GM23338 (cell line): ENCODE measurements around the gene NCR3LG1. TPM values are rescaled to one million over a fixed set of nuclear protein-coding genes. Genes with fewer than 3 reads are reported as not detected.

ENCODE experiments used
- ATAC-seq: fragments of 200-7000 bp; cut with Tn5 transposase; 3 replicates; pipeline ENCODE4 v1.9.1; 2020
- DNase-seq: peaks from one replicate; pipeline ENCODE4 v3.0.0-alpha.2; 2015; ENCODE audit warnings: low spot score
- H2AFZ ChIP-seq: fragments of 200-600 bp; sonication (generic); 2 replicates; pipeline ENCODE4 v1.8.0; 2016; ENCODE audit warnings: antibody characterized with exemption, mild to moderate bottlenecking, moderate library complexity
- H3F3A ChIP-seq: fragments of 200-600 bp; sonication (generic); replicated peaks from 2 replicates; pipeline ENCODE4 v1.8.0; 2017; ENCODE audit warnings: antibody characterized with exemption, mixed run types, low read depth
- H3K27ac ChIP-seq: fragments of 200-600 bp; sonication (generic); 2 replicates; pipeline ENCODE4 v1.6.1; 2016; ENCODE audit warnings: low read depth
- H3K27me3 ChIP-seq: fragments of 200-600 bp; sonication (generic); 2 replicates; pipeline ENCODE4 v1.8.0; 2016; ENCODE audit warnings: mild to moderate bottlenecking, mixed run types, moderate library complexity; ENCODE audit not compliant: insufficient read depth
- H3K36me3 ChIP-seq: fragments of 200-600 bp; sonication (generic); 2 replicates; pipeline ENCODE4 v1.8.0; 2016; ENCODE audit warnings: mild to moderate bottlenecking; ENCODE audit not compliant: insufficient read depth
- H3K4me1 ChIP-seq: fragments of 200-600 bp; sonication (generic); 2 replicates; pipeline ENCODE4 v1.8.0; 2016; ENCODE audit warnings: mild to moderate bottlenecking, moderate library complexity; ENCODE audit not compliant: insufficient read depth
- H3K4me2 ChIP-seq: fragments of 200-600 bp; sonication (generic); 2 replicates; pipeline ENCODE4 v1.7.1; 2017; ENCODE audit warnings: mixed run types
- H3K4me3 ChIP-seq: fragments of 200-600 bp; sonication (generic); 2 replicates; pipeline ENCODE4 v1.6.1; 2016; ENCODE audit warnings: mixed run types
- H3K79me2 ChIP-seq: fragments of 200-600 bp; sonication (generic); replicated peaks from 2 replicates; pipeline ENCODE4 v1.8.0; 2017; ENCODE audit warnings: mild to moderate bottlenecking; ENCODE audit not compliant: insufficient read depth
- H3K9me2 ChIP-seq: fragments of 200-600 bp; sonication (generic); 2 replicates; pipeline ENCODE4 v1.8.0; 2017; ENCODE audit not compliant: insufficient read depth
- H4K20me1 ChIP-seq: fragments of 200-600 bp; sonication (generic); replicated peaks from 2 replicates; pipeline ENCODE4 v1.8.0; 2017; ENCODE audit warnings: mild to moderate bottlenecking; ENCODE audit not compliant: insufficient read depth
- H3K27ac Mint-ChIP-seq: 2 replicates; pipeline ENCODE4 v1.8.0; 2020; ENCODE audit warnings: inconsistent platforms, mild to moderate bottlenecking, moderate library complexity, mixed read lengths
- H3K27me3 Mint-ChIP-seq: 3 replicates; pipeline ENCODE4 v1.8.0; 2022; ENCODE audit warnings: low read depth, mild to moderate bottlenecking, moderate library complexity, mixed read lengths, inconsistent platforms; ENCODE audit not compliant: insufficient read depth, poor library complexity
- H3K36me3 Mint-ChIP-seq: 3 replicates; pipeline ENCODE4 v1.8.0; 2021; ENCODE audit warnings: low read depth, mild to moderate bottlenecking, inconsistent platforms, moderate library complexity, mixed read lengths
- H3K4me1 Mint-ChIP-seq: 3 replicates; pipeline ENCODE4 v1.8.0; 2020; ENCODE audit warnings: mild to moderate bottlenecking, inconsistent platforms, mixed read lengths
- H3K4me3 Mint-ChIP-seq: 3 replicates; pipeline ENCODE4 v1.8.0; 2021; ENCODE audit warnings: moderate library complexity, mild to moderate bottlenecking, inconsistent platforms, mixed read lengths
- H3K9me3 Mint-ChIP-seq: 3 replicates; pipeline ENCODE4 v1.8.0; 2020; ENCODE audit warnings: moderate library complexity, mild to moderate bottlenecking, inconsistent platforms, mixed read lengths
- CREB1 ChIP-seq: fragments of 250-450 bp; sonication (Bioruptor Pico); IDR thresholded peaks from 2 replicates; pipeline ENCODE4 v1.5.0; 2020; ENCODE audit warnings: low read depth, mild to moderate bottlenecking, moderate library complexity
- CTCF ChIP-seq, 2 experiments: fragments of 200-600 bp in 1 of 2; sonication (generic) in 1 of 2; conservative IDR thresholded peaks; 2 replicates each; pipeline versions ENCODE4 v1.5.1 to v1.6.1; 2016 to 2017; ENCODE audit warnings: antibody characterized with exemption in 2 of 2, low read depth in 2 of 2, mild to moderate bottlenecking in 2 of 2, moderate library complexity in 1 of 2
- EZH2 ChIP-seq: fragments of 200-600 bp; sonication (generic); IDR thresholded peaks from one replicate; pipeline ENCODE4 v1.8.0; 2017; ENCODE audit warnings: antibody characterized with exemption, mild to moderate bottlenecking, low read depth; ENCODE audit not compliant: unreplicated experiment
- EZH2phosphoT487 ChIP-seq: fragments of 200-600 bp; sonication (generic); IDR thresholded peaks from one replicate; pipeline ENCODE4 v1.8.1; 2018; ENCODE audit warnings: antibody characterized with exemption; ENCODE audit not compliant: unreplicated experiment
- JUNB ChIP-seq: IDR thresholded peaks from one replicate; pipeline ENCODE4 v1.6.1; 2016; ENCODE audit warnings: antibody characterized with exemption; ENCODE audit not compliant: unreplicated experiment
- NANOG ChIP-seq: IDR thresholded peaks from 2 replicates; pipeline ENCODE4 v1.6.1; 2016; ENCODE audit warnings: antibody characterized with exemption, borderline replicate concordance
- POLR2AphosphoS5 ChIP-seq: IDR thresholded peaks from 2 replicates; pipeline ENCODE4 v1.6.1; 2016; ENCODE audit warnings: antibody characterized with exemption, low read depth
- REST ChIP-seq: IDR thresholded peaks from one replicate; pipeline ENCODE4 v1.6.1; 2018; ENCODE audit warnings: antibody characterized with exemption; ENCODE audit not compliant: unreplicated experiment
- STAT1 ChIP-seq: IDR thresholded peaks from one replicate; pipeline ENCODE4 v1.6.1; 2016; ENCODE audit warnings: antibody characterized with exemption; ENCODE audit not compliant: unreplicated experiment
- ZNF331 ChIP-seq: fragments of 250-450 bp; sonication (Bioruptor Pico); IDR thresholded peaks from 2 replicates; pipeline ENCODE4 v1.5.0; 2020; ENCODE audit warnings: low read depth, mild to moderate bottlenecking, moderate library complexity
- ZNF462 ChIP-seq: fragments of 250-450 bp; sonication (Bioruptor Pico); IDR thresholded peaks from 2 replicates; pipeline ENCODE4 v1.5.0; 2020; ENCODE audit warnings: mild to moderate bottlenecking, moderate library complexity
- polyA plus RNA-seq: library from polyadenylated mRNA; unstranded; fragments of >200 nt; fragmentation: Nextera tagmentation; extraction: Ambion mirVana; gene quantifications from 2 replicates; pipeline ENCODE4 v1.2.1, GENCODE V29; 2016
- total RNA-seq: library from RNA; depleted of rRNA; stranded (reverse); fragments of >200 nt; shearing (Covaris generic); gene quantifications from 2 replicates; pipeline ENCODE4 v1.2.3, GENCODE V29; 2014
- TF ChIP-seq, protein P1 (sequence below): IDR thresholded peaks from 2 replicates; pipeline ENCODE4 v1.6.1; 2016; ENCODE audit warnings: antibody characterized with exemption

NCR3LG1 gene
- total and polyA plus RNA-seq, 2 experiments from 2014 or later: 0.15 to 1.9 TPM

DNA sequence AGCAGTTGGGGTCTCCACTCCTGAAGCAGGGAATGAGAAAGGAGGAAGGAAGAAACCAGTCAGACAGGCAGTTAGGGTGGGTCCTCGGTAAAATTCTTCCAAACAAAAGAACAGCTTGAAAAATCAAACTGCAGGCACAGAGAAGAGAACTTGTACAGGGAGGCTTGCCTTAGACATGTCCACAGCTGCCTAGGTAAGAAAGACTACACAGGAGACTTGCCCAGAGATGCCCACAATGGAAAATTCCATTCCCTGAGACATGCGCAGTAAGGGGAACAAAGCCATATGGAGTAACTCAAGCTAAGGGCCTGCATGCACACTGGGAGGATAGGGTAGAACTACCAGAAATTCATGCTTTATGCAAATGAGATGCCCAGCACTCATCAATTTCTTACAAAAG is 27.1 kb downstream of the NCR3LG1 start:
- H3K27me3 ChIP-seq: no peaks in the 10 kb centered on the region
- no peak overlapping the region for H3K4me3 Mint-ChIP-seq
- no peak overlapping the region for H3K27ac Mint-ChIP-seq
- H3K4me1 Mint-ChIP-seq: no peaks in the 10 kb centered on the region
- peaks cover 9% of the 10 kb centered on the region for H3K27me3 Mint-ChIP-seq
- H4K20me1 ChIP-seq: no peaks in the 10 kb centered on the region
- DNase-seq: no peak
- H3K36me3 Mint-ChIP-seq: peaks cover 23% of the 10 kb centered on the region
- H3K9me3 Mint-ChIP-seq: peaks cover 38% of the 10 kb centered on the region
- H3K4me2 ChIP-seq: no peak overlapping the region
- H3K27ac ChIP-seq: no peak overlapping the region
- TF ChIP-seq CTCF (conservative IDR thresholded peaks at IDR 0.05; ENCODE audit: low read depth in 2 of 2) (no peak), POLR2AphosphoS5 (no peak), STAT1 (no peak), NANOG (no peak), REST (no peak), EZH2 (no peak), ZNF462 (CRISPR knock-in tag) (no peak), CREB1 (CRISPR knock-in tag) (no peak), EZH2phosphoT487 (no peak), ZNF331 (CRISPR knock-in tag) (no peak), JUNB (no peak)
- TF ChIP-seq, protein P1, sequence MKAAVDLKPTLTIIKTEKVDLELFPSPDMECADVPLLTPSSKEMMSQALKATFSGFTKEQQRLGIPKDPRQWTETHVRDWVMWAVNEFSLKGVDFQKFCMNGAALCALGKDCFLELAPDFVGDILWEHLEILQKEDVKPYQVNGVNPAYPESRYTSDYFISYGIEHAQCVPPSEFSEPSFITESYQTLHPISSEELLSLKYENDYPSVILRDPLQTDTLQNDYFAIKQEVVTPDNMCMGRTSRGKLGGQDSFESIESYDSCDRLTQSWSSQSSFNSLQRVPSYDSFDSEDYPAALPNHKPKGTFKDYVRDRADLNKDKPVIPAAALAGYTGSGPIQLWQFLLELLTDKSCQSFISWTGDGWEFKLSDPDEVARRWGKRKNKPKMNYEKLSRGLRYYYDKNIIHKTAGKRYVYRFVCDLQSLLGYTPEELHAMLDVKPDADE: no peak
- ATAC-seq: no peak
- peaks cover 5% of the 10 kb centered on the region; the same call in 1 of the 2 replicates for H3K36me3 ChIP-seq
- H3K9me2 ChIP-seq: no peaks in the 10 kb centered on the region
- no peaks in the 10 kb centered on the region for H3F3A ChIP-seq
- no peak overlapping the region for H2AFZ ChIP-seq
- H3K79me2 ChIP-seq: no peaks in the 10 kb centered on the region
- H3K4me1 ChIP-seq: no peaks in the 10 kb centered on the region
- H3K4me3 ChIP-seq: no peak overlapping the region
